Hepatocyte (in vitro differentiated cells): ENCODE results near the gene XPNPEP2. TPM values are rescaled to one million over a fixed set of nuclear protein-coding genes. Genes with fewer than 3 reads are reported as not detected.

Source experiments
- DNase-seq: peaks from one replicate; pipeline ENCODE4 v3.0.0-alpha.2; 2016; ENCODE audit warnings: low spot score
- H2AFZ ChIP-seq: fragments of 200-600 bp; sonication (generic); 2 replicates; pipeline ENCODE4 v1.6.0; 2016; ENCODE audit warnings: antibody characterized with exemption, mild to moderate bottlenecking
- H3K27ac ChIP-seq: fragments of 200-600 bp; sonication (generic); 2 replicates; pipeline ENCODE4 v1.5.1; 2016; ENCODE audit warnings: mild to moderate bottlenecking
- H3K27me3 ChIP-seq: fragments of 200-600 bp; sonication (generic); 2 replicates; pipeline ENCODE4 v1.6.1; 2016
- H3K36me3 ChIP-seq: fragments of 200-600 bp; sonication (generic); replicated peaks from 2 replicates; pipeline ENCODE4 v1.5.1; 2016; ENCODE audit warnings: low read depth; ENCODE audit not compliant: insufficient read depth
- H3K4me1 ChIP-seq: fragments of 200-600 bp; sonication (generic); 2 replicates; pipeline ENCODE4 v1.5.1; 2016; ENCODE audit warnings: mild to moderate bottlenecking, moderate library complexity; ENCODE audit not compliant: insufficient read depth
- H3K4me2 ChIP-seq: fragments of 200-600 bp; sonication (generic); 2 replicates; pipeline ENCODE4 v1.6.0; 2016
- H3K4me3 ChIP-seq: fragments of 200-600 bp; sonication (generic); 2 replicates; pipeline ENCODE4 v1.5.1; 2016; ENCODE audit warnings: mild to moderate bottlenecking
- H3K79me2 ChIP-seq: fragments of 200-600 bp; sonication (generic); 2 replicates; pipeline ENCODE4 v1.6.0; 2017; ENCODE audit warnings: mild to moderate bottlenecking
- H3K9me2 ChIP-seq: fragments of 200-600 bp; sonication (generic); replicated peaks from 2 replicates; pipeline ENCODE4 v1.6.0; 2017; ENCODE audit warnings: mild to moderate bottlenecking; ENCODE audit not compliant: insufficient read depth
- H3K9me3 ChIP-seq: fragments of 200-600 bp; sonication (generic); 2 replicates; pipeline ENCODE4 v1.5.1; 2016; ENCODE audit warnings: low read depth, mild to moderate bottlenecking
- H4K20me1 ChIP-seq: fragments of 200-600 bp; sonication (generic); 2 replicates; pipeline ENCODE4 v1.6.0; 2016; ENCODE audit warnings: mild to moderate bottlenecking; ENCODE audit not compliant: insufficient read depth, poor library complexity, severe bottlenecking
- EZH2 ChIP-seq: fragments of 200-600 bp; sonication (generic); IDR thresholded peaks from 2 replicates; pipeline ENCODE4 v1.6.1; 2016; ENCODE audit warnings: antibody characterized with exemption, mild to moderate bottlenecking, borderline replicate concordance
- EZH2phosphoT487 ChIP-seq: fragments of 200-600 bp; sonication (generic); IDR thresholded peaks from one replicate; pipeline ENCODE4 v1.6.1; 2018; ENCODE audit warnings: antibody characterized with exemption, mild to moderate bottlenecking, low read depth, moderate library complexity; ENCODE audit not compliant: unreplicated experiment, severe bottlenecking
- WGBS: methylation state at CpG from one replicate; pipeline ENCODE4 v1.1.6; 2016; ENCODE audit warnings: low lambda C conversion rate; ENCODE audit errors: missing lambda C conversion rate; 5-methylcytosine and 5-hydroxymethylcytosine counted together
- polyA plus RNA-seq: library from polyadenylated mRNA; unstranded; fragments of >200 nt; fragmentation: Nextera tagmentation; extraction: Ambion mirVana; gene quantifications from 2 replicates; pipeline ENCODE4 v1.2.1, GENCODE V29; 2016
- total RNA-seq: library from RNA; depleted of rRNA; stranded (reverse); fragments of >200 nt; gene quantifications from 2 replicates; pipeline ENCODE4 v1.2.3, GENCODE V29; 2014
- TF ChIP-seq, protein P1 (sequence below): fragments of 200-600 bp; sonication (generic); IDR thresholded peaks from 2 replicates; pipeline ENCODE4 v1.5.1; 2016; ENCODE audit warnings: antibody characterized with exemption, mild to moderate bottlenecking; ENCODE audit not compliant: poor library complexity

Gene XPNPEP2
- total and polyA plus RNA-seq, 2 experiments from 2014 or later: 21.9 to 23.1 TPM

DNA sequence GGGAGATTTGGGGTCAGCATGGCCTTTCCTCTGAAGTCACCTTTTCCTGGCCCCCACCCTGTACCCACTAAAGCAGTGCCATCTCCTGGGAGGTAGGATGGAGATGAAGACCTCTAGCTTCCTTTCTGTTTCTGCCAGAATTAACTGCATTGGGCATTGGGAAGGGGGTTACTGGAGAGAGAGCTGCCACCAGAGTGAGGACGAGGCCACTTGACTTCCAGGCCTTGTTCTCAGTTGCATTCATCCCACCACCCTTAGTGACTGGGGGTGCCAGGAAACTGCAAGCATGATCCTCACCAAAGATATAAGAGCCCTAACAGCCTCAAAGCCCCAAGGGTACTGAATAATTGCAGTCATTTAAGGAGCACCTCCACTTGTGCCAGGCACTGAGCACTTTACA is 56.8 kb downstream of the XPNPEP2 start:
- Histone ChIP-seq H3K9me2 (no peaks in the 10 kb centered on the region), H3K79me2 (no peaks in the 10 kb centered on the region), H2AFZ (no peak overlapping the region), H3K27me3 (no peaks in the 10 kb centered on the region), H3K4me2 (no peak overlapping the region), H3K4me3 (no peak overlapping the region), H3K27ac (no peak overlapping the region), H4K20me1 (no peaks in the 10 kb centered on the region), H3K9me3 (no peaks in the 10 kb centered on the region), H3K36me3 (no peaks in the 10 kb centered on the region), H3K4me1 (no peaks in the 10 kb centered on the region)
- WGBS: 69% methylated on average over 1 of the region's 1 CpG
- TF ChIP-seq, protein P1, sequence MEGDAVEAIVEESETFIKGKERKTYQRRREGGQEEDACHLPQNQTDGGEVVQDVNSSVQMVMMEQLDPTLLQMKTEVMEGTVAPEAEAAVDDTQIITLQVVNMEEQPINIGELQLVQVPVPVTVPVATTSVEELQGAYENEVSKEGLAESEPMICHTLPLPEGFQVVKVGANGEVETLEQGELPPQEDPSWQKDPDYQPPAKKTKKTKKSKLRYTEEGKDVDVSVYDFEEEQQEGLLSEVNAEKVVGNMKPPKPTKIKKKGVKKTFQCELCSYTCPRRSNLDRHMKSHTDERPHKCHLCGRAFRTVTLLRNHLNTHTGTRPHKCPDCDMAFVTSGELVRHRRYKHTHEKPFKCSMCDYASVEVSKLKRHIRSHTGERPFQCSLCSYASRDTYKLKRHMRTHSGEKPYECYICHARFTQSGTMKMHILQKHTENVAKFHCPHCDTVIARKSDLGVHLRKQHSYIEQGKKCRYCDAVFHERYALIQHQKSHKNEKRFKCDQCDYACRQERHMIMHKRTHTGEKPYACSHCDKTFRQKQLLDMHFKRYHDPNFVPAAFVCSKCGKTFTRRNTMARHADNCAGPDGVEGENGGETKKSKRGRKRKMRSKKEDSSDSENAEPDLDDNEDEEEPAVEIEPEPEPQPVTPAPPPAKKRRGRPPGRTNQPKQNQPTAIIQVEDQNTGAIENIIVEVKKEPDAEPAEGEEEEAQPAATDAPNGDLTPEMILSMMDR: no peak
- TF ChIP-seq EZH2 (no peak), EZH2phosphoT487 (no peak)
- no peak for DNase-seq

DNA sequence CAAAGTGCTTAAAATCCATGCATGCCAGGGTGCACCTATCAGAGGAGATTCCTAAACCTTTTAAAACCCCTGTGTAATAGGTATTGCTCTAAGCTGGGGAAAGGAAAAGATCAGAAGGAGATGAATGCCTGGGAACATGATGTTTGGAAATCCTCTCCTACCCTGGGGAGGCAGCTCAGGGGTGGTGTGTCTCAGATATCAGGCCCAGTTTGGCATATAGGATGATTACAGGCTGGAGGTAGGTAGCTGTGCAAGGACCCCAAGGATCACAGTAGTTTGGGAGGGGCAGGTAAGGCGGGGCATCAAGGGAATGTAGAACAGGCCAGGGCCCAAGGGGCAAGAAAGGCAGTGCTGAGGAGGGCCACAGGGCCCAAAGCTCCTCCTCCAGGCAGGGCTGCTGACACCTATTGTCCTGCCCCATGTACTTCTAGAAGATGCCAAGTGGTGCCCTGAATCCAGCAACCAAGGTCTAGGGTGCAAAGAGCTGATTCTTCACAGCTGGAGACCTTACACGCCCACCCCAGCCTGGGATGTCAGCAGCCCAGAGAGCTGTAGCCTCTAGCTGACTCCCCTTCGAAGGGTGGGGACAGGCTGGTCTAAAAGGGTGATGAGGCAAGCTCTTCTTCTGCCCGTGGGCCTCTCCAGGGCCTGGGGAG is 58.6 kb downstream of the XPNPEP2 start:
- no peaks in the 10 kb centered on the region for H3K27me3 ChIP-seq
- no peak overlapping the region for H3K4me3 ChIP-seq
- TF ChIP-seq, protein P1: no peak
- TF ChIP-seq EZH2 (no peak), EZH2phosphoT487 (no peak)
- no peaks in the 10 kb centered on the region for H4K20me1 ChIP-seq
- no peaks in the 10 kb centered on the region for H3K79me2 ChIP-seq
- WGBS: 70% methylated on average over 4 of the region's 4 CpGs
- no peak for DNase-seq
- H3K27ac ChIP-seq: no peak overlapping the region
- H3K36me3 ChIP-seq: no peaks in the 10 kb centered on the region
- H2AFZ ChIP-seq: no peak overlapping the region
- no peaks in the 10 kb centered on the region for H3K4me1 ChIP-seq
- H3K4me2 ChIP-seq: no peak overlapping the region
- H3K9me3 ChIP-seq: no peaks in the 10 kb centered on the region
- no peaks in the 10 kb centered on the region for H3K9me2 ChIP-seq

DNA sequence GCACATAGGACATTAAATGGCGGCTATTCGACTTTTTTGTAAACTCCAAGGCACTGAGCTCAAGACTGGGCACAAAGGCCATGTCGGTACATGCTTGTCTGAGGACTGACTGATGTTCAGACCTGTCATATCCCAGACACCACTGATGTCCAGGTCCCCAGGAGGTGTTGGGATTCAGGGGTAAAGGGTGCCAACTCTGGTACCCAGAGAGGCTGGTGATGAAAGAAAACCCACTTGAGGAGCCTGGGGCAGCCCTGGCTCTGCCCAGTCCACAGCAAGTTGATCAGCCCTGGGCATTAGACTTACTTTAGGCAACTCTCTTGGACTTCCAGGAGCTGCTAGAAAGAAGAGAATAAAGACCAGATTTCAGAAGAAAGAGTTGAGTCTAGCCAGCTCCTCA is 59.7 kb downstream of the XPNPEP2 start:
- Histone ChIP-seq H3K27me3 (no peaks in the 10 kb centered on the region), H3K79me2 (no peaks in the 10 kb centered on the region), H3K4me1 (no peaks in the 10 kb centered on the region), H2AFZ (no peak overlapping the region), H3K4me2 (no peak overlapping the region), H4K20me1 (no peaks in the 10 kb centered on the region), H3K27ac (no peak overlapping the region), H3K9me3 (no peaks in the 10 kb centered on the region), H3K9me2 (no peaks in the 10 kb centered on the region), H3K4me3 (no peak overlapping the region), H3K36me3 (no peaks in the 10 kb centered on the region)
- no peak for DNase-seq
- no peak for TF ChIP-seq EZH2phosphoT487
- no peak for TF ChIP-seq EZH2
- TF ChIP-seq, protein P1: no peak
- 86% methylated on average over 3 of the region's 3 CpGs for WGBS
